B cell (primary cell): ENCODE data around the gene TXNDC17. TPM values are rescaled to one million over a fixed set of nuclear protein-coding genes. Genes with fewer than 3 reads are reported as not detected.

ENCODE experiments used
- ATAC-seq: fragments of 200-7000 bp; cut with Tn5 transposase; one replicate; pipeline ENCODE4 v1.10.0; 2021; ENCODE audit warnings: low read depth, mild to moderate bottlenecking, moderate number of reproducible peaks, moderate library complexity
- CTCF ChIA-PET: fragments of 350-600 bp; sonication (Branson Sonifier 250); formaldehyde crosslinking; loops from one replicate; lab custom pipeline; 2021; ENCODE audit warnings: antibody characterized with exemption, inconsistent platforms; lab: Charles Lee
- POLR2A ChIA-PET: fragments of 350-600 bp; sonication (Branson Sonifier 250); formaldehyde crosslinking; loops from one replicate; lab custom pipeline; 2021; ENCODE audit warnings: antibody characterized with exemption; lab: Charles Lee
- DNase-seq: peaks from one replicate; pipeline ENCODE4 v3.0.0; 2013
- H2AFZ ChIP-seq: 2 replicates; pipeline ENCODE4 v1.6.1; 2012; ENCODE audit warnings: mild to moderate bottlenecking, low read depth, low read length; ENCODE audit not compliant: insufficient read depth, poor library complexity, severe bottlenecking
- H3K27ac ChIP-seq, 2 donors: 1 replicate in 1 of 2; 2 replicates in 1 of 2; pipeline ENCODE4 v1.5.1; 2012 to 2013; ENCODE audit warnings: low read length in 2 of 2, mild to moderate bottlenecking in 2 of 2, moderate library complexity in 1 of 2
- H3K27me3 ChIP-seq, 4 experiments: fragments of 200-600 bp in 1 of 4; sonication (generic) in 1 of 4; replicated peaks in 1 of 4; 1 replicate in 2 of 4; 2 replicates in 2 of 4; pipeline versions ENCODE4 v1.6.1 to v1.7.0; 2013 to 2016; ENCODE audit warnings: low read length in 3 of 4, mild to moderate bottlenecking in 2 of 4, mixed read lengths in 1 of 4, moderate library complexity in 1 of 4; ENCODE audit not compliant: insufficient read depth in 4 of 4, control insufficient read depth in 3 of 4; ENCODE audit errors: control extremely low read depth in 1 of 4
- H3K36me3 ChIP-seq, 2 experiments: replicated peaks in 1 of 2; 1 replicate in 1 of 2; 2 replicates in 1 of 2; pipeline versions ENCODE4 v1.6.1 to v1.7.1; 2013; ENCODE audit warnings: low read length in 1 of 2; ENCODE audit not compliant: insufficient read depth in 2 of 2, control insufficient read depth in 1 of 2; ENCODE audit errors: control extremely low read depth in 1 of 2, extremely low read depth in 1 of 2
- H3K4me1 ChIP-seq, 2 donors: fragments of 200-600 bp in 1 of 2; sonication (generic) in 1 of 2; 1 replicate in 1 of 2; 2 replicates in 1 of 2; pipeline versions ENCODE4 v1.5.1 to v1.6.1; 2013 to 2017; ENCODE audit warnings: low read length in 2 of 2; ENCODE audit not compliant: control insufficient read depth in 2 of 2, insufficient read depth in 2 of 2
- H3K4me2 ChIP-seq: replicated peaks from 2 replicates; pipeline ENCODE3; 2012; ENCODE audit warnings: mild to moderate bottlenecking, low read depth, low read length; ENCODE audit not compliant: poor library complexity, severe bottlenecking
- H3K4me3 ChIP-seq, 5 experiments: fragments of 200-600 bp in 1 of 5; sonication (generic) in 1 of 5; 1 replicate in 3 of 5; 2 replicates in 2 of 5; pipeline versions ENCODE4 v1.5.1 to v1.7.0; 2011 to 2016; ENCODE audit warnings: low read length in 4 of 5, mild to moderate bottlenecking in 4 of 5, low read depth in 2 of 5, control low read depth in 1 of 5, moderate library complexity in 1 of 5; ENCODE audit not compliant: insufficient read depth in 1 of 5; ENCODE audit errors: control extremely low read depth in 1 of 5, extremely low read depth in 1 of 5
- H3K79me2 ChIP-seq: fragments of 200-600 bp; sonication (generic); one replicate; pipeline ENCODE4 v1.6.0; 2016; ENCODE audit warnings: low read length; ENCODE audit not compliant: control insufficient read depth, insufficient read depth
- H3K9ac ChIP-seq: fragments of 200-600 bp; sonication (generic); 2 replicates; pipeline ENCODE4 v1.6.1; 2017; ENCODE audit warnings: mild to moderate bottlenecking, low read length, moderate library complexity
- H3K9me3 ChIP-seq, 3 donors: one replicate each; pipeline versions ENCODE4 v1.6.1 to v1.7.1; 2013; ENCODE audit warnings: low read length in 2 of 3; ENCODE audit not compliant: control insufficient read depth in 2 of 3, insufficient read depth in 1 of 3; ENCODE audit errors: control extremely low read depth in 1 of 3
- H4K20me1 ChIP-seq: 2 replicates; pipeline ENCODE4 v1.6.0; 2012; ENCODE audit warnings: mild to moderate bottlenecking, low read length; ENCODE audit not compliant: insufficient read depth, control insufficient read depth, poor library complexity, severe bottlenecking
- H3K27ac Mint-ChIP-seq: one replicate; pipeline ENCODE4 v1.8.0; 2021; ENCODE audit warnings: mixed read lengths
- H3K27me3 Mint-ChIP-seq: one replicate; pipeline ENCODE4 v1.8.0; 2021; ENCODE audit warnings: mixed read lengths
- H3K4me1 Mint-ChIP-seq: one replicate; pipeline ENCODE4 v1.8.0; 2021; ENCODE audit warnings: mixed read lengths
- H3K4me3 Mint-ChIP-seq: one replicate; pipeline ENCODE4 v1.8.0; 2021; ENCODE audit warnings: mixed read lengths
- H3K9me3 Mint-ChIP-seq: one replicate; pipeline ENCODE4 v1.8.0; 2022; ENCODE audit warnings: mixed read lengths; ENCODE audit not compliant: insufficient read depth
- EZH2 ChIP-seq: IDR thresholded peaks from 2 replicates; pipeline ENCODE4 v1.6.1; 2012; ENCODE audit warnings: borderline replicate concordance, low read depth, mild to moderate bottlenecking, moderate library complexity, low read length; ENCODE audit not compliant: insufficient read depth, poor library complexity, severe bottlenecking
- WGBS: methylation state at CpG from one replicate; pipeline ENCODE4 v1.1.5; 2013; ENCODE audit warnings: missing lambda C conversion rate; ENCODE audit not compliant: insufficient coverage; 5-methylcytosine and 5-hydroxymethylcytosine counted together
- intact Hi-C: fragments of 100-400 bp; cut with micrococcal nuclease; formaldehyde crosslinking; loops from one replicate; pipeline ENCODE4 v1.10.0; 2022
- polyA plus RNA-seq: library from polyadenylated mRNA; depleted of rRNA; stranded (reverse); fragments of >200 nt; gene quantifications from 2 replicates; pipeline ENCODE4 v1.2.3, GENCODE V29; 2012
- total RNA-seq, 2 donors: library from RNA; stranded (reverse); fragments of 120-200 nt in 1 of 2; gene quantifications; 1 replicate in 1 of 2; 2 replicates in 1 of 2; pipeline versions ENCODE4 v1.2.3 to v1.2.4, GENCODE V29; 2013 to 2022
- TF ChIP-seq, protein P1 (sequence below): fragments of 200-600 bp; IDR thresholded peaks from one replicate; pipeline ENCODE4 v1.8.0; 2022; ENCODE audit warnings: antibody characterized with exemption, mild to moderate bottlenecking

TXNDC17 gene
- total and polyA plus RNA-seq, 2 donors (not counting 1 experiment from before 2014, with no cell fraction given), result 19.5 to 33.7 TPM

DNA sequence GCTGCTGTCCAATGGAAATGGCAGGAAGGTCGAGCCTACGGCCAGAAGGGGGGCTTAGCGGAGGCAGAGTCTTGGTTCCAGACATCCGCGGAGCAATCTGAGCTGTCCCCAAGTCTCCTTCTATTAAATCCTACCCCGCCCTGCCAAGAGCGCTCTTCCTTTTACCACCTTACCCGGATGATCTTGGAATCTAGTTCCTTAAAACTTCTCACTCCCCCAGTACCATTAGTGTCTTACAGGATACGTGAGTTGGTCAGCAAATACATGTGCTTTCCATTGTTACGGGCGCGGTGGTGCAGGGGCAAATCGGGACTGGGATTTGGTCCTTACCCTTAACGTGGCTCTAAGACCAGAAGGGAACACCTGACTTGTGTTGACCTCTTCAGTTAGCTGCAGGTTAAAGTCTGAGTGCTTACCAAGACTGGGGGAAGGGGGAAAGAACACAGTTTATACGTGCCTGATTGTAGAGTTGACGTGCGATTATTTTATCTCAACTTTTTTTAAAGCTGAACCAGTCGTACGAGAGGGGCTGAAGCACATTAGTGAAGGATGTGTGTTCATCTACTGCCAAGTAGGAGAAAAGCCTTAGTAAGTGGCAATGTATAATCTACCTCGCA lies 495 bp downstream of the TXNDC17 start:
- no peaks in the 10 kb centered on the region for H3K27me3 Mint-ChIP-seq
- Histone ChIP-seq H2AFZ (peak overlapping the region; percentile 99), H4K20me1 (peaks cover 12% of the 10 kb centered on the region), H3K9ac (peak overlapping the region; percentile 90), H3K9me3 (no peaks in the 10 kb centered on the region), H3K36me3 (peaks cover 1 to 32% of the 10 kb centered on the region in 2 experiments), H3K4me1 (peaks cover 22 to 30% of the 10 kb centered on the region in 2 donors), H3K27ac (peak overlapping the region; percentile 64 to 89), H3K79me2 (peaks cover 57% of the 10 kb centered on the region), H3K27me3 (no peaks in the 10 kb centered on the region), H3K4me3 (peak overlapping the region; percentile 83 to 94 (median 89)), H3K4me2 (peak overlapping the region; percentile 87)
- CTCF ChIA-PET, result interaction anchor here (1.4 kb wide), 1 partner anchor 10 kb away, joined by 5 read pairs; the partner anchor contains the start of genes C17orf100 and MED31
- intact Hi-C loops, result loop anchor here (1.0 to 2.0 kb wide), 2 partner anchors 10 to 15 kb away; partner anchors contain the start of genes C17orf100 and MED31
- H3K9me3 Mint-ChIP-seq, result no peaks in the 10 kb centered on the region
- no peak for ATAC-seq
- no peak for TF ChIP-seq EZH2
- TF ChIP-seq, protein P1, sequence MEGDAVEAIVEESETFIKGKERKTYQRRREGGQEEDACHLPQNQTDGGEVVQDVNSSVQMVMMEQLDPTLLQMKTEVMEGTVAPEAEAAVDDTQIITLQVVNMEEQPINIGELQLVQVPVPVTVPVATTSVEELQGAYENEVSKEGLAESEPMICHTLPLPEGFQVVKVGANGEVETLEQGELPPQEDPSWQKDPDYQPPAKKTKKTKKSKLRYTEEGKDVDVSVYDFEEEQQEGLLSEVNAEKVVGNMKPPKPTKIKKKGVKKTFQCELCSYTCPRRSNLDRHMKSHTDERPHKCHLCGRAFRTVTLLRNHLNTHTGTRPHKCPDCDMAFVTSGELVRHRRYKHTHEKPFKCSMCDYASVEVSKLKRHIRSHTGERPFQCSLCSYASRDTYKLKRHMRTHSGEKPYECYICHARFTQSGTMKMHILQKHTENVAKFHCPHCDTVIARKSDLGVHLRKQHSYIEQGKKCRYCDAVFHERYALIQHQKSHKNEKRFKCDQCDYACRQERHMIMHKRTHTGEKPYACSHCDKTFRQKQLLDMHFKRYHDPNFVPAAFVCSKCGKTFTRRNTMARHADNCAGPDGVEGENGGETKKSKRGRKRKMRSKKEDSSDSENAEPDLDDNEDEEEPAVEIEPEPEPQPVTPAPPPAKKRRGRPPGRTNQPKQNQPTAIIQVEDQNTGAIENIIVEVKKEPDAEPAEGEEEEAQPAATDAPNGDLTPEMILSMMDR, result no peak
- 5% methylated on average over 16 of the region's 20 CpGs for WGBS
- peaks cover 40% of the 10 kb centered on the region for H3K4me1 Mint-ChIP-seq
- H3K27ac Mint-ChIP-seq, result peak overlapping the region; percentile 99
- POLR2A ChIA-PET, result interaction anchor here (0.6 to 1.5 kb wide), 4 partner anchors 10 to 1453 kb away, joined by 3 to 5 read pairs (median 4); partner anchors contain the start of genes C17orf100 and MED31
- peak overlapping the region; percentile 98 for H3K4me3 Mint-ChIP-seq
- DNase-seq, result no peak

GRCh38 chr17:6642592-6642991 lies 1.7 kb downstream of the TXNDC17 start:
- Histone ChIP-seq H3K9ac (no peak overlapping the region), H3K4me2 (no peak overlapping the region), H3K4me3 (no peak overlapping the region), H4K20me1 (peaks cover 12% of the 10 kb centered on the region), H3K4me1 (peaks cover 22 to 30% of the 10 kb centered on the region in 2 donors), H2AFZ (no peak overlapping the region), H3K27me3 (no peaks in the 10 kb centered on the region), H3K36me3 (peaks cover 1 to 37% of the 10 kb centered on the region in 2 experiments), H3K27ac (peak overlapping the region in 1 of 2 donors; percentile 34), H3K9me3 (no peaks in the 10 kb centered on the region), H3K79me2 (peaks cover 65% of the 10 kb centered on the region)
- DNase-seq, result no peak
- CTCF ChIA-PET, result interaction anchor here (1.4 kb wide), 1 partner anchor 9 kb away, joined by 5 read pairs; the partner anchor contains the start of genes C17orf100 and MED31
- POLR2A ChIA-PET, result no interaction called here
- intact Hi-C loops, result no loop called here
- no peak overlapping the region for H3K27ac Mint-ChIP-seq
- H3K4me3 Mint-ChIP-seq, result peak overlapping the region; percentile 67
- WGBS, result no CpG with 5 or more reads among the region's 2 CpGs
- no peaks in the 10 kb centered on the region for H3K27me3 Mint-ChIP-seq
- ATAC-seq, result no peak
- no peaks in the 10 kb centered on the region for H3K9me3 Mint-ChIP-seq
- H3K4me1 Mint-ChIP-seq, result peaks cover 47% of the 10 kb centered on the region
- no peak for TF ChIP-seq EZH2
- TF ChIP-seq, protein P1, result no peak
